ENCODE data around the gene MYADML2.

DNA sequence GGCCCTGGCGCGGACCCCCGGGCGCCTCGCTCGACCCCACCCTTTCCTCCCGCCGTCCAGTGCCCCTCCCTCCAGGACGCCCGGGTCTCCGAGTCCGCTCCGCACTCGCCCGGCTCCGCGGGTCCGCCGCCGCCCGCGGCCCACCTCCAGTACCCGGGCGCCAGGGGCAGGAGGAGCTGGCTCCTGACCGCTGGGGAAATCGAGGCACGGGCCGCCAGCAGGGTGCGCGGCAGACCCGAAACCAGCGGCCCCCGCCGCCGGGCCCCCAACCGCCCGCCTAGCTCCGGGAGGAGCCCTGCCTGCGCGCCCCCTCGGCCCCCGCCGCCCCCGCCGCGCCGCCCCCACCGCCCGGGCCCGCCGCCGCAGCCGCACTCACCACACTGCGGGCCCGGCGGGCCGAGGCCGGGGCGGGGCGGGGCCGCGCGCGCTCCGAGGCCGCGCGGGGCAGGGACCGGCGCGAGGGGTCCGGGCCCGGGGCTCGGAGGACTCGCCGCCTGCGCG is 19.8 kb downstream of the MYADML2 start:
- no peak for TF ChIP-seq CTCF (IDR thresholded peaks at IDR 0.05; ENCODE audit: control extremely low read depth in 1 of 3, insufficient read depth in 1 of 3, low read depth in 1 of 3, low read length in 3 of 3)
- TF ChIP-seq SP1 (IDR thresholded peaks at IDR 0.05; ENCODE audit: low read depth, low read length) = no peak
- no peak for TF ChIP-seq POLR2AphosphoS5 (IDR thresholded peaks at IDR 0.05; ENCODE audit: low read depth, low read length)
- no peak for TF ChIP-seq EZH2 (IDR thresholded peaks at IDR 0.05; ENCODE audit: low read depth, low read length, severe bottlenecking)
- TF ChIP-seq CHD2 (IDR thresholded peaks at IDR 0.05; ENCODE audit: low read length) = no peak
- TF ChIP-seq POLR2A (IDR thresholded peaks at IDR 0.05; ENCODE audit: control extremely low read depth in 1 of 2, low read depth in 2 of 2, low read length in 2 of 2) = no peak
